Mesodermal cell (in vitro differentiated cells): Measurements from ENCODE around the gene DDA1.

ENCODE experiments used
- H3K27ac ChIP-seq: 2 replicates; pipeline ENCODE4 v1.7.0; 2013; ENCODE audit warnings: mild to moderate bottlenecking, low read depth, low read length, moderate library complexity; ENCODE audit not compliant: severe bottlenecking
- H3K36me3 ChIP-seq: 2 replicates; pipeline ENCODE4 v1.7.1; 2013; ENCODE audit warnings: mild to moderate bottlenecking, low read length, moderate library complexity; ENCODE audit not compliant: control insufficient read depth, insufficient read depth
- H3K4me1 ChIP-seq: one replicate; pipeline ENCODE4 v1.7.1; 2013; ENCODE audit warnings: mild to moderate bottlenecking, low read length; ENCODE audit not compliant: insufficient read depth, control insufficient read depth, poor library complexity, severe bottlenecking
- H3K4me3 ChIP-seq: 2 replicates; pipeline ENCODE4 v1.7.0; 2013; ENCODE audit warnings: low read length, control low read depth, mild to moderate bottlenecking; ENCODE audit not compliant: insufficient read depth, poor library complexity, severe bottlenecking; ENCODE audit errors: extremely low read depth
- H3K9me3 ChIP-seq: 2 replicates; pipeline ENCODE4 v1.7.1; 2013; ENCODE audit warnings: mild to moderate bottlenecking, low read length, moderate library complexity; ENCODE audit not compliant: control insufficient read depth
- WGBS, 2 experiments: methylation state at CpG; one replicate each; pipeline ENCODE4 v1.1.5; 2013; ENCODE audit warnings: missing lambda C conversion rate in 2 of 2; ENCODE audit not compliant: insufficient coverage in 2 of 2; 5-methylcytosine and 5-hydroxymethylcytosine counted together

The DDA1 gene

DNA sequence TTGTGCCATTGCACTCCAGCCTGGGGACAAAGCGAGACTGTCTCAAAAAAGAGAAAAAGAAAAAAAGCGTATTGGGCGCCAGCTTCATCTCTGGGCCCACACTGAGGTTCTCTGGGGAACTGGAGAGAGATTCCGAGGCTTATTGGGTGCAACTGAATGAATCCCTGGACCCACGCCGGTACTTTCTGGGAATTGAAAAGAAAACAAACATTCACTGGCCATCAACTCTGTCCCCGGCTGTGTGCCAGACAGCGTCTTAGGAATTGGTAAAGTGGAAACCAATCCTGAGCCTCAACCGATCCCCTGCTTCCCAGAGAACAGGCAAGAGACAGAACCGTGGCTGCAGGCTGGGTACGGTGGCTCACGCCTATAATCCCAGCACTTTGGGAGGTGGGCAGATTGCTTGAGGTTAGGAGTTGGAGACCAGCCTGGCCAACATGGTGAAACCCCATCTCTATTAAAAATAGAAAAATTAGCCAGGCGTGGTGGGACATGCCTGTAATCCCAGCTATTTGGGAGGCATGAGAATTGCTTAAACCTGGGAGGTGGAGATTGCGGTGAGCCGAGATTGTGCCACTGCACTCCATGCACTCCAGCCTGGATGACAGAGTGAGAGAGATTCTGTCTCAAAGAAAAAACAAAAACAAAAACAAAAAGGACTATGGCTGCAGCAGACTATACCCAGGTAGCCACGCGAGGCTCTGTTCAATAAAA lies 16.7 kb downstream of the DDA1 start:
- H3K4me1 ChIP-seq = peaks cover 18% of the 10 kb centered on the region
- no peaks in the 10 kb centered on the region for H3K9me3 ChIP-seq
- H3K36me3 ChIP-seq = peaks cover 29% of the 10 kb centered on the region
- H3K27ac ChIP-seq = no peak overlapping the region
- 93 to 95% methylated on average over 15 to 16 of the region's 17 CpGs for WGBS, 2 experiments
- no peak overlapping the region for H3K4me3 ChIP-seq

DNA sequence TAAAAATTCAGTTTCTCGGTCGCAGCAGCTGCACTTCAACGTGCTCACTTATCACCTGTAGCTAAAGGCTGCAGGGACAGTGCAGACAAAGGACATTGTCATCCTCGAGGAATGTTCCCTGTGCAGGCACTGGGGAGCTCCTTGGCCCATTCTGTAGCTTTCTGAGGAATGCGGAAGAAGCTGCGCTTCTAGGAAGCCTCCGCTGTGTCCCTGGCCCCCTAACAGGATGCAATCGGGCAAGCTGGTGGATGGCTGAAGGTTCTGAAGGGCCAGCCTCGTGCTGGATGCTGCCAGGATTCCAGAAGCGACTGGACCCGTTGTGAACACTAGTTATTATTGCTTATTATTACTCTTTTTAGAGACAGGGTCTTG lies 17.2 kb downstream of the DDA1 start:
- Histone ChIP-seq H3K9me3 (no peaks in the 10 kb centered on the region), H3K4me3 (no peak overlapping the region), H3K4me1 (peaks cover 18% of the 10 kb centered on the region), H3K27ac (no peak overlapping the region), H3K36me3 (peaks cover 31% of the 10 kb centered on the region)
- WGBS, 2 experiments = 68 to 76% methylated on average over 8 to 9 of the region's 11 CpGs

DNA sequence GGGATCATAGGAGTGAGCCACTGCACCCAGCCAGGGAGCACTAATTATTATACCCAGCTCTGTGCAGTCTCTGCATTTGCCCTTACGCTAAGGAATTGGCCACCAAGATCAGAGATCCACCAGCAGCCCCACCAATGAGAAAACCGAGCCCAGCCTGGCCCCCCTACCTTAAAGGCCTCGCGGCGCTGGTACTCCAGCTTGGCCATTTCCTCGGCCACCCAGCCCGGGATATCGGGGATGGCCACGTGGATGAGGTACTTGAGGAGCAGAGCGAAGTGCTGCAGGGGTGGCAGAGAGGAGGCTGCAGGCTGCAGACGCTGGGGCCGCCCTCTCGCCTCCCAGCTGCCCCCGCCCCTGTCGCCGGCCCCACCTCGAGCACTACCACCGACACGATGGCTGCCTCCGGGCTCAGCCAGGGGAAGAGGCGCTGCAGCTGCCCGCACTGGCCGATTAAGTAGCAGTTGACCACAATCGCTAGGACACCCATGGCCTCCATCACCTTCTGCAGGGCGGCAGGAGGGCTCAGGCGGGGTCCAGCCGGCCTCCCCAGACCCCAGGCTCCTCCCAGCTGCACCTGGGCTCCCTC lies 17.8 kb downstream of the DDA1 start:
- peaks cover 18% of the 10 kb centered on the region for H3K4me1 ChIP-seq
- no peak overlapping the region for H3K4me3 ChIP-seq
- H3K27ac ChIP-seq = no peak overlapping the region
- H3K36me3 ChIP-seq = peaks cover 26% of the 10 kb centered on the region
- 74 to 76% methylated on average over 25 to 27 of the region's 27 CpGs for WGBS, 2 experiments
- H3K9me3 ChIP-seq = no peaks in the 10 kb centered on the region

- WGBS, 2 experiments = 8 to 11% methylated on average over 50 to 51 of the region's 64 CpGs
- no peaks in the 10 kb centered on the region for H3K9me3 ChIP-seq
- H3K4me1 ChIP-seq = peaks cover 18% of the 10 kb centered on the region
- H3K27ac ChIP-seq = no peak overlapping the region
- H3K4me3 ChIP-seq = peak overlapping the region; percentile 47
- peaks cover 29% of the 10 kb centered on the region for H3K36me3 ChIP-seq
These were observed 18.5 kb downstream of the DDA1 start for GRCh38 chr19:17327654-17328516.

DNA sequence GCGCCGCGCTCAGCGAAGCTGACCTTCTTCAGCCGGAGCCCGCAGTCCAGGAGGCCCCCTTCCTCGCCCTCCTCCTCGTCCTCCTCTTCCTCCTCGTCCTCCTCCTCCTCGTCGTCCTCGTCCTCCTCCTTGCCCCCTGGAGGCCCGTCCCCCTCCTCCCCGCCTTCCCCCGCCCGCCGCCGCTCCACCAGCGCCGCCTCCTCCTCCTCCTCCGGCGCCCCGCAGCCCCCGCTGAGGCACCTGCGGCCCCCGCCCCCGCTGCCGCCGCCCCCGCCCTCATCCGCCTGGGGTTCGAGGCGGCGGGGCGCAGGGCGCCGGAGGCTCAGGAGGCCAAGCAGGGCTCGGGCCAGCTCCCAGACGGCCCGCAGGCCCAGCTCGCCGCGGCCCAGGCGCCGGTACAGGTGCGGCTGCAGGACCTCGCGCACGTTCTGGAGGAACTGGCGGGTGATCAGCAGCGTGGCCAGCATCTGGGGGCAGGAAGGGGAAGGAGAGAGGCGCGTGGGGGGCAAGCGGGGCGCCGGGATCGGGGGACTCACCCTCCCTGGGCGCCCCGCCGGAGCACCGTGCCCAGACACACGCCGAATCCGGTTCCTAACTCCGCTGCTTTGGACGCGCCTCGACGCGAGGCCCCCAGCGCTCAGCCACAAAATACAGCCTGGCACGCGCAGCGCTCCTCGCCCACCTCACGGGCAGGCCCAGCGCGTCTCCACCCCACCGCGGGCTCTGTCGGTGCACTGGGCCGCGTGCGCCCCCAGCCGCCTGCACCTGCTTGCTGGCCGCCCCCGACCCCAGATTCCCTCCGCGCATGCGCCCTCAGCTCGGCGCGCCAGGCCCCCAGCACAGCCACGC lies 19.4 kb downstream of the DDA1 start:
- Histone ChIP-seq H3K9me3 (no peaks in the 10 kb centered on the region), H3K4me3 (peak overlapping the region; percentile 47), H3K4me1 (peaks cover 18% of the 10 kb centered on the region), H3K27ac (no peak overlapping the region), H3K36me3 (peaks cover 34% of the 10 kb centered on the region)
- 46% methylated on average over 64 to 67 of the region's 94 CpGs for WGBS, 2 experiments

- H3K27ac ChIP-seq = no peak overlapping the region
- H3K4me3 ChIP-seq = no peak overlapping the region
- peaks cover 18% of the 10 kb centered on the region for H3K4me1 ChIP-seq
- peaks cover 34% of the 10 kb centered on the region for H3K36me3 ChIP-seq
- WGBS, 2 experiments = 91 to 92% methylated on average over 47 to 51 of the region's 51 CpGs
- H3K9me3 ChIP-seq = no peaks in the 10 kb centered on the region
These were observed 20.3 kb downstream of the DDA1 start for GRCh38 chr19:17329366-17330261.

GRCh38 chr19:17330262-17331044 lies 21.1 kb downstream of the DDA1 start:
- Histone ChIP-seq H3K9me3 (no peaks in the 10 kb centered on the region), H3K27ac (no peak overlapping the region), H3K4me1 (peaks cover 18% of the 10 kb centered on the region), H3K36me3 (peaks cover 30% of the 10 kb centered on the region), H3K4me3 (no peak overlapping the region)
- 92 to 94% methylated on average over 19 to 21 of the region's 24 CpGs for WGBS, 2 experiments

- H3K4me3 ChIP-seq = no peak overlapping the region
- WGBS, 2 experiments = 90 to 93% methylated on average over 12 to 13 of the region's 13 CpGs
- no peaks in the 10 kb centered on the region for H3K9me3 ChIP-seq
- no peak overlapping the region for H3K27ac ChIP-seq
- peaks cover 17% of the 10 kb centered on the region for H3K4me1 ChIP-seq
- H3K36me3 ChIP-seq = peaks cover 28% of the 10 kb centered on the region
These were observed 21.7 kb downstream of the DDA1 start for GRCh38 chr19:17331045-17331558.

GRCh38 chr19:17332360-17332676 lies 23.0 kb downstream of the DDA1 start:
- H3K36me3 ChIP-seq = peaks cover 24% of the 10 kb centered on the region
- H3K9me3 ChIP-seq = no peaks in the 10 kb centered on the region
- no peak overlapping the region for H3K4me3 ChIP-seq
- WGBS, 2 experiments = 91 to 95% methylated on average over 8 of the region's 8 CpGs
- H3K27ac ChIP-seq = no peak overlapping the region
- peaks cover 6% of the 10 kb centered on the region for H3K4me1 ChIP-seq
